Esophagus muscularis mucosa (tissue), 4 donors: Measurements from ENCODE around the gene PMVK.

Experiments
- CTCF ChIP-seq, 3 experiments: fragments of 200-600 bp in 2 of 3; fragments of 450-650 bp in 1 of 3; sonication (generic) in 2 of 3; IDR thresholded peaks; one replicate each; pipeline ENCODE4 v1.5.1; 2017 to 2019; ENCODE audit warnings: antibody characterized with exemption in 3 of 3, mild to moderate bottlenecking in 2 of 3, moderate library complexity in 1 of 3
- EP300 ChIP-seq: sonication (generic); formaldehyde crosslinking; IDR thresholded peaks from one replicate; pipeline ENCODE4 v1.6.1; 2017; ENCODE audit warnings: antibody characterized with exemption
- POLR2A ChIP-seq: fragments of 450-650 bp; IDR thresholded peaks from one replicate; pipeline ENCODE4 v1.6.1; 2017; ENCODE audit warnings: antibody characterized with exemption, moderate library complexity, mild to moderate bottlenecking, low read depth
- POLR2AphosphoS5 ChIP-seq, 2 donors: sonication (generic); formaldehyde crosslinking; IDR thresholded peaks; one replicate each; pipeline ENCODE4 v1.6.1; 2017; ENCODE audit warnings: antibody characterized with exemption in 2 of 2

DNA sequence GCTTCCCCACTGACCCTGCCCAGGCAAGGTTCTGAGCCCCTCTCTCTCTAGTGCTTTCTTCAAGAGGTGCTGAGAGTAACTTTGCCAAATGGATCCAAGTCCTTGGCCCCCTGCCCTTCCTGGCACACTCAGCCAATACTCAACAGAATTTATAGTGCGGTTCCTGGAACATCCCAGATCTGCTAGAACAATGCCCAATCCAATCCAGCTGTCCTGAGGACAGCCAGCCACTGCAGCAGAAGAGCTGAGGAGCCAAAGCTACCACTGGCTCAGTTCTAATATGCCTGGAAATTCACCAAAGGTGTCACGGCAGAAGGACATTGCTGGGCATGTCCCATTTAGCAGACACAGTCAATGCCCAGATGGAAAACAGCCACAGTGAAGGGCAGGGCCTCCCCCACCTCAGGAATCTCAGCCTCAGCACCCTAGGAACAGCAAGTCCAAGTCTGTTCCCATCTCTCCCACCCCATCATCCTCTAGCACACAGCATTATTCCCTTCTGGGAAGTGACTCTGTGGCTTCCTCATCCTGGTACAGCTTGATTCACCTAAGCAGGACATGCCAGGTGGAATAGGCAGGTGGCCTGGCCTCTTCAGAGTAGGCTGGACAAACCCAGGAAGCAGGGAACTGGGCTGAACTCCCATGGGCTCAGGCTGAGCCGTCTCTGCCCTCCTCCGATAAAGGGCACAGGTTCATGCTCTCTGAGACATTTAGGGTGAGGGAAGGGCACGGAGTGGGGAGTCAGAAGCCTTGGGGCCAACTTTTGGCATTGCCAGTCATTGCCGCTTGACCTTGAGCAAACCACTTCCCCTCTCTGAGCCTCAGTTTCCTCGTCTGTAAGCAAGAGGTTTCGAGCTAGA is 24.6 kb downstream of the PMVK start:
- TF ChIP-seq POLR2AphosphoS5 (IDR thresholded peaks at IDR 0.05) (no peak), CTCF (IDR thresholded peaks at IDR 0.05) (no peak), POLR2A (no peak), EP300 (no peak)
